H1 (cell line): Measurements from ENCODE around the gene MARVELD2. TPM values are rescaled to one million over a fixed set of nuclear protein-coding genes. Genes with fewer than 3 reads are reported as not detected.
"Not testable (repeated sequence)": the region's sequence is repeated elsewhere in the genome, so short reads cannot be mapped to it uniquely, and the experiment has no call there.

Experiments
- CTCF ChIA-PET: fragments of 300-600 bp; sonication (Branson Sonifier 250); formaldehyde crosslinking; loops from one replicate; lab custom pipeline; 2021; ENCODE audit not compliant: partially characterized antibody; lab: Charles Lee
- POLR2A ChIA-PET: fragments of 300-600 bp; sonication (Branson Sonifier 250); formaldehyde crosslinking; loops from one replicate; lab custom pipeline; 2021; ENCODE audit warnings: inconsistent platforms; ENCODE audit not compliant: partially characterized antibody; lab: Charles Lee
- DNase-seq, 2 experiments: peaks; one replicate each; pipeline versions ENCODE4 v3.0.0 to v3.0.0-alpha.2; 2010 to 2022; ENCODE audit warnings: low spot score in 2 of 2, low read depth in 1 of 2, mixed read lengths in 1 of 2
- FAIRE-seq: peaks from 2 replicates; lab custom pipeline; 2011; peaks lifted over from hg19 to GRCh38; lab: Jason Lieb, UNC
- H2AFZ ChIP-seq: 2 replicates; pipeline ENCODE4 v1.8.1; 2012; ENCODE audit warnings: low read length, inconsistent platforms
- H2AK5ac ChIP-seq: 2 replicates; pipeline ENCODE4 v1.6.1; 2013; ENCODE audit warnings: low read depth, low read length
- H2BK120ac ChIP-seq: replicated peaks from 2 replicates; pipeline ENCODE3; 2013; ENCODE audit warnings: low read depth, low read length, inconsistent platforms
- H2BK12ac ChIP-seq: 2 replicates; pipeline ENCODE4 v1.6.1; 2013; ENCODE audit warnings: low read depth, low read length
- H2BK15ac ChIP-seq: 2 replicates; pipeline ENCODE4 v1.6.1; 2013; ENCODE audit warnings: low read length
- H2BK20ac ChIP-seq: 2 replicates; pipeline ENCODE4 v1.6.1; 2013; ENCODE audit warnings: low read length
- H2BK5ac ChIP-seq: 2 replicates; pipeline ENCODE4 v1.6.1; 2013; ENCODE audit warnings: low read depth, low read length
- H3K14ac ChIP-seq: 2 replicates; pipeline ENCODE4 v1.6.1; 2013; ENCODE audit warnings: inconsistent platforms; ENCODE audit not compliant: insufficient read length
- H3K18ac ChIP-seq: 2 replicates; pipeline ENCODE4 v1.6.1; 2013; ENCODE audit warnings: low read length; ENCODE audit errors: extremely low read depth
- H3K23ac ChIP-seq: 2 replicates; pipeline ENCODE4 v1.6.1; 2013; ENCODE audit warnings: inconsistent platforms; ENCODE audit not compliant: insufficient read length
- H3K23me2 ChIP-seq: 2 replicates; pipeline ENCODE4 v1.6.1; 2013; ENCODE audit warnings: low read depth, low read length
- H3K27ac ChIP-seq: 2 replicates; pipeline ENCODE4 v1.6.1; 2011; ENCODE audit warnings: low read depth, low read length, inconsistent platforms
- H3K27me3 ChIP-seq, 4 experiments: replicated peaks in 1 of 4; 1 replicate in 1 of 4; 2 replicates in 3 of 4; pipeline versions ENCODE4 v1.6.1 to v1.8.1; 2011 to 2013; ENCODE audit warnings: low read length in 3 of 4, mild to moderate bottlenecking in 3 of 4, inconsistent platforms in 2 of 4, mixed read lengths in 2 of 4, moderate library complexity in 1 of 4; ENCODE audit not compliant: control insufficient read depth in 3 of 4, insufficient read depth in 3 of 4; ENCODE audit errors: extremely low read depth in 1 of 4
- H3K36me3 ChIP-seq, 4 experiments: 2 replicates each; pipeline versions ENCODE4 v1.6.1 to v1.8.1; 2011 to 2013; ENCODE audit warnings: mild to moderate bottlenecking in 4 of 4, low read length in 3 of 4, moderate library complexity in 2 of 4, control low read depth in 1 of 4, inconsistent platforms in 1 of 4; ENCODE audit not compliant: insufficient read depth in 4 of 4, control insufficient read depth in 2 of 4
- H3K4ac ChIP-seq: replicated peaks from 2 replicates; pipeline ENCODE3; 2013; ENCODE audit warnings: low read length, low read depth, mixed read lengths, inconsistent platforms; ENCODE audit not compliant: insufficient read length
- H3K4me1 ChIP-seq, 4 experiments: replicated peaks in 1 of 4; 1 replicate in 1 of 4; 2 replicates in 3 of 4; pipeline versions ENCODE4 v1.6.1 to v1.8.1; 2011 to 2013; ENCODE audit warnings: low read length in 3 of 4, inconsistent platforms in 2 of 4, mixed read lengths in 1 of 4; ENCODE audit not compliant: insufficient read depth in 4 of 4, control insufficient read depth in 3 of 4
- H3K4me2 ChIP-seq, 2 experiments: 2 replicates each; pipeline versions ENCODE4 v1.6.1 to v1.8.1; 2011 to 2013; ENCODE audit warnings: low read depth in 2 of 2, low read length in 2 of 2, control low read depth in 1 of 2, inconsistent platforms in 1 of 2, mild to moderate bottlenecking in 1 of 2; ENCODE audit not compliant: insufficient read depth in 1 of 2
- H3K4me3 ChIP-seq, 4 experiments: fragments of 200-600, 300-600 bp in 1 of 4; sonication (generic), shearing (Covaris generic), sonication (Bioruptor Twin) in 1 of 4; 2 replicates each; pipeline versions ENCODE4 v1.5.1 to v1.8.1; 2011 to 2016; ENCODE audit warnings: low read length in 4 of 4, low read depth in 3 of 4, control low read depth in 2 of 4, inconsistent platforms in 2 of 4, mild to moderate bottlenecking in 2 of 4, mixed read lengths in 1 of 4, moderate library complexity in 1 of 4; ENCODE audit not compliant: insufficient read depth in 2 of 4; ENCODE audit errors: extremely low read depth in 1 of 4
- H3K56ac ChIP-seq: replicated peaks from 2 replicates; pipeline ENCODE3; 2013; ENCODE audit warnings: low read depth, mild to moderate bottlenecking, mixed read lengths, low read length, inconsistent platforms; ENCODE audit not compliant: insufficient read length
- H3K79me1 ChIP-seq: 2 replicates; pipeline ENCODE4 v1.6.1; 2013; ENCODE audit warnings: low read depth, low read length, control low read depth
- H3K79me2 ChIP-seq, 2 experiments: 2 replicates each; pipeline versions ENCODE4 v1.6.1 to v1.8.1; 2012 to 2013; ENCODE audit warnings: low read length in 2 of 2, mild to moderate bottlenecking in 2 of 2, inconsistent platforms in 1 of 2; ENCODE audit not compliant: insufficient read depth in 2 of 2, control insufficient read depth in 1 of 2
- H3K9ac ChIP-seq, 4 experiments: replicated peaks in 1 of 4; 1 replicate in 1 of 4; 2 replicates in 3 of 4; pipeline versions ENCODE4 v1.6.1 to v1.8.1; 2011 to 2013; ENCODE audit warnings: low read depth in 3 of 4, low read length in 3 of 4, control low read depth in 2 of 4, mild to moderate bottlenecking in 2 of 4, moderate library complexity in 2 of 4, inconsistent platforms in 1 of 4; ENCODE audit errors: extremely low read depth in 1 of 4
- H3K9me3 ChIP-seq, 2 experiments: 2 replicates each; pipeline versions ENCODE4 v1.6.1 to v1.8.1; 2012 to 2013; ENCODE audit warnings: mild to moderate bottlenecking in 2 of 2, moderate library complexity in 2 of 2, control low read depth in 1 of 2, inconsistent platforms in 1 of 2, low read depth in 1 of 2, low read length in 1 of 2, mixed read lengths in 1 of 2; ENCODE audit not compliant: insufficient read depth in 2 of 2
- H4K20me1 ChIP-seq, 2 experiments: replicated peaks in 1 of 2; 2 replicates each; pipeline versions ENCODE3 to v1.8.1; 2011 to 2013; ENCODE audit warnings: inconsistent platforms in 2 of 2, low read length in 2 of 2, mild to moderate bottlenecking in 1 of 2; ENCODE audit not compliant: insufficient read depth in 2 of 2, control insufficient read depth in 1 of 2
- H4K5ac ChIP-seq: 2 replicates; pipeline ENCODE4 v1.6.1; 2013; ENCODE audit warnings: low read length, low read depth, mixed read lengths, inconsistent platforms; ENCODE audit not compliant: insufficient read length
- H4K8ac ChIP-seq: 2 replicates; pipeline ENCODE4 v1.8.0; 2013; ENCODE audit warnings: mild to moderate bottlenecking, moderate library complexity, low read length, inconsistent platforms; ENCODE audit not compliant: insufficient read depth; ENCODE audit errors: extremely low read depth
- H4K91ac ChIP-seq: replicated peaks from 2 replicates; pipeline ENCODE3; 2013; ENCODE audit warnings: low read length, mixed read lengths, inconsistent platforms; ENCODE audit not compliant: insufficient read length
- BCL11A ChIP-seq, 2 experiments: IDR thresholded peaks; one replicate each; pipeline ENCODE4 v1.6.1; 2011; ENCODE audit warnings: low read depth in 2 of 2, low read length in 2 of 2, mild to moderate bottlenecking in 2 of 2
- CHD2 ChIP-seq: IDR thresholded peaks from 2 replicates; pipeline ENCODE4 v1.6.1; 2012; ENCODE audit warnings: low read length, improper control_type of control experiment
- EZH2 ChIP-seq: fragments of 200-600 bp; sonication (generic); IDR thresholded peaks from 2 replicates; pipeline ENCODE4 v1.7.1; 2012; ENCODE audit warnings: low read depth, mild to moderate bottlenecking, moderate library complexity, low read length, inconsistent platforms; ENCODE audit not compliant: severe bottlenecking
- KDM1A ChIP-seq: fragments of 200-600, 300-600 bp; sonication (generic); IDR thresholded peaks from 2 replicates; pipeline ENCODE4 v1.7.1; 2016; ENCODE audit warnings: mild to moderate bottlenecking, low read length, borderline replicate concordance
- SP2 ChIP-seq: IDR thresholded peaks from 2 replicates; pipeline ENCODE4 v1.6.1; 2012; ENCODE audit warnings: mild to moderate bottlenecking, low read length, inconsistent platforms
- WGBS, 2 experiments: shearing (Covaris generic) in 1 of 2; methylation state at CpG; one replicate each; pipeline versions ENCODE4 v1.1.6 to v1.1.7; 2013 to 2015; ENCODE audit warnings: low lambda C conversion rate in 2 of 2, mixed read lengths in 2 of 2, inconsistent platforms in 1 of 2, low coverage in 1 of 2, missing lambda C conversion rate in 1 of 2; ENCODE audit not compliant: insufficient replicate concordance in 2 of 2, insufficient coverage in 1 of 2, insufficient read length in 1 of 2; ENCODE audit errors: extremely low coverage in 1 of 2, missing lambda C conversion rate in 1 of 2; 5-methylcytosine and 5-hydroxymethylcytosine counted together
- polyA plus RNA-seq, 7 experiments: library from polyadenylated mRNA; depleted of rRNA in 3 of 7; stranded (reverse) in 5 of 7; unstranded in 2 of 7; fragments of >200 nt in 5 of 7; fragments of 200-250 nt in 2 of 7; gene quantifications; 1 replicate in 5 of 7; 2 replicates in 1 of 7; 4 replicates in 1 of 7; pipeline versions ENCODE4 v1.2.1 to v1.2.3, GENCODE V29; 2011 to 2013; ENCODE audit warnings: missing spikeins in 2 of 7, mixed read lengths in 2 of 7
- total RNA-seq: library from RNA; stranded (reverse); fragmentation: NEBNext Ultra II Directional; extraction: Animal tissue kit (Norgen Biotek cat#: 25700); gene quantifications from 2 replicates; pipeline ENCODE4 v1.2.1, GENCODE V29; 2021

MARVELD2 gene
- total and polyA plus RNA-seq, 2 of the 8 experiments (the other 6 are each of a cell fraction or from before 2014, with no cell fraction given): 18.7 to 31.0 TPM

- TF ChIP-seq SP2 (no peak), CHD2 (no peak), KDM1A (no peak), BCL11A (IDR thresholded peaks at IDR 0.05; ENCODE audit: low read depth in 2 of 2, low read length in 2 of 2) (no peak), EZH2 (no peak)
Measured at GRCh38 chr5:69462170-69462569, 47.3 kb downstream of the MARVELD2 start (continued).

DNA sequence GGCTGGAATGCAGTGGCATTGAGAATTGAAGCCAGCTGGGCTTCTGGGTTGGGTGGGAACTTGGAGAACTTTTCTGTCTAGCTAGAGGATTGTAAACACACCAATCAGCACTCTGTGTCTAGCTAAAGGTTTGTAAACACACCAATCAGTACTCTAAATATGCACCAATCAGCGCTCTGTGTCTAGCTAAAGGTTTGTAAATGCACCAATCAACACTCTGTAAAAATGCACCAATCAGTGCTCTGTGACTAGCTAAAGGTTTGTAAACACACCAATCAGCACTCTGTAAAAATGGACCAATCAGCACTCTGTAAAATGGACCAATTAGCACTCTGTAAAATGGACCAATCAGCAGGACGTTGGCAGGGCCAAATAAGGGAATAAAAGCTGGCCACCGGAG is 51.5 kb downstream of the MARVELD2 start:
- H2BK120ac ChIP-seq, H3K79me1 ChIP-seq, H4K5ac ChIP-seq, H4K8ac ChIP-seq, H3K9ac ChIP-seq, H4K91ac ChIP-seq, H2AFZ ChIP-seq, H3K23ac ChIP-seq, H4K20me1 ChIP-seq, H3K4me2 ChIP-seq, H3K4me1 ChIP-seq, H3K23me2 ChIP-seq, H3K79me2 ChIP-seq, FAIRE-seq, H3K9me3 ChIP-seq, H3K14ac ChIP-seq, H2AK5ac ChIP-seq, H2BK15ac ChIP-seq, H3K4ac ChIP-seq, H2BK20ac ChIP-seq, H3K56ac ChIP-seq, H2BK12ac ChIP-seq, H3K4me3 ChIP-seq, H2BK5ac ChIP-seq, H3K18ac ChIP-seq, H3K27ac ChIP-seq, H3K27me3 ChIP-seq, DNase-seq, H3K36me3 ChIP-seq, POLR2A ChIA-PET: not testable (repeated sequence)
- WGBS, 2 experiments: 90% methylated on average over 3 of the region's 3 CpGs; no CpG with 5 or more reads in 1 of the 2 experiments
- CTCF ChIA-PET: interaction anchor here (0.6 kb wide), 1 partner anchor 1450 kb away, joined by 3 read pairs; no protein-coding TSS in a partner anchor
